Caco-2 (cell line): ENCODE measurements around the gene CNPY2. TPM values are rescaled to one million over a fixed set of nuclear protein-coding genes. Genes with fewer than 3 reads are reported as not detected.
A peak's percentile ranks its signal among the peaks of the same experiment; 100 is the strongest.
"Not testable (repeated sequence)": the region's sequence is repeated elsewhere in the genome, so short reads cannot be mapped to it uniquely, and the experiment has no call there.

Experiments used
- BruUV-seq: library from RNA; stranded (reverse); fragments of 400-500 nt; replicated peaks from 2 replicates; lab custom pipeline; 2021; lab: Mats Ljungman, UMichigan
- CTCF ChIA-PET: fragments of 300-600 bp; sonication (Branson Sonifier 250); formaldehyde crosslinking; loops from one replicate; lab custom pipeline; 2022; ENCODE audit warnings: antibody characterized with exemption; lab: Charles Lee
- POLR2A ChIA-PET: fragments of 300-600 bp; sonication (Branson Sonifier 250); formaldehyde crosslinking; loops from one replicate; lab custom pipeline; 2022; ENCODE audit warnings: antibody characterized with exemption; lab: Charles Lee
- DNase-seq, 2 experiments: peaks; one replicate each; pipeline versions ENCODE4 v3.0.0 to v3.0.0-alpha.2; 2020 to 2022
- H3K27me3 ChIP-seq: replicated peaks from 2 replicates; pipeline ENCODE4 v1.6.0; 2011; ENCODE audit warnings: low read length; ENCODE audit not compliant: control insufficient read depth, insufficient read depth
- H3K36me3 ChIP-seq: 2 replicates; pipeline ENCODE4 v1.5.1; 2011; ENCODE audit warnings: low read length; ENCODE audit not compliant: control insufficient read depth, insufficient read depth
- H3K4me1 ChIP-seq: fragments of 250-450 bp; sonication (Bioruptor Pico); 2 replicates; pipeline ENCODE4 v1.5.1; 2020; ENCODE audit warnings: mild to moderate bottlenecking
- H3K4me3 ChIP-seq: 2 replicates; pipeline ENCODE4 v1.5.1; 2011; ENCODE audit warnings: low read depth, mild to moderate bottlenecking, control low read depth, low read length
- H3K9me3 ChIP-seq: fragments of 250-450 bp; sonication (Bioruptor Pico); 2 replicates; pipeline ENCODE4 v1.5.1; 2020; ENCODE audit warnings: mild to moderate bottlenecking, moderate library complexity
- H3K27ac Mint-ChIP-seq: one replicate; pipeline ENCODE4 v1.8.0; 2022; ENCODE audit warnings: mixed read lengths; ENCODE audit not compliant: unreplicated experiment
- H3K27me3 Mint-ChIP-seq: one replicate; pipeline ENCODE4 v1.8.0; 2022; ENCODE audit warnings: mixed read lengths; ENCODE audit not compliant: insufficient read depth, unreplicated experiment
- H3K36me3 Mint-ChIP-seq: one replicate; pipeline ENCODE4 v1.8.0; 2022; ENCODE audit warnings: mild to moderate bottlenecking, mixed read lengths; ENCODE audit not compliant: insufficient read depth, unreplicated experiment
- H3K4me1 Mint-ChIP-seq: one replicate; pipeline ENCODE4 v1.8.0; 2022; ENCODE audit warnings: low read depth, mixed read lengths; ENCODE audit not compliant: unreplicated experiment
- H3K4me3 Mint-ChIP-seq: one replicate; pipeline ENCODE4 v1.8.0; 2022; ENCODE audit warnings: mild to moderate bottlenecking, moderate library complexity, mixed read lengths; ENCODE audit not compliant: unreplicated experiment
- H3K9me3 Mint-ChIP-seq: one replicate; pipeline ENCODE4 v1.8.0; 2022; ENCODE audit warnings: mixed read lengths; ENCODE audit not compliant: unreplicated experiment
- CTCF ChIP-seq, 2 experiments: fragments of 200-600 bp in 1 of 2; IDR thresholded peaks; 1 replicate in 1 of 2; 2 replicates in 1 of 2; pipeline versions ENCODE4 v1.5.1 to v1.8.0; 2011 to 2022; ENCODE audit warnings: antibody characterized with exemption in 1 of 2, control low read depth in 1 of 2, inconsistent platforms in 1 of 2, low read depth in 1 of 2, low read length in 1 of 2, mild to moderate bottlenecking in 1 of 2, moderate library complexity in 1 of 2; ENCODE audit not compliant: insufficient read depth in 1 of 2, severe bottlenecking in 1 of 2, unreplicated experiment in 1 of 2
- intact Hi-C: fragments of 100-400 bp; cut with micrococcal nuclease; formaldehyde crosslinking; loops from one replicate; pipeline ENCODE4 v1.10.0; 2022; ENCODE audit not compliant: unreplicated experiment
- total RNA-seq: library from RNA; stranded (reverse); gene quantifications from 2 replicates; pipeline ENCODE4 v1.2.3, GENCODE V29; 2022

CNPY2 gene
- total RNA-seq, 1 experiment from 2014 or later, result 204 TPM

DNA sequence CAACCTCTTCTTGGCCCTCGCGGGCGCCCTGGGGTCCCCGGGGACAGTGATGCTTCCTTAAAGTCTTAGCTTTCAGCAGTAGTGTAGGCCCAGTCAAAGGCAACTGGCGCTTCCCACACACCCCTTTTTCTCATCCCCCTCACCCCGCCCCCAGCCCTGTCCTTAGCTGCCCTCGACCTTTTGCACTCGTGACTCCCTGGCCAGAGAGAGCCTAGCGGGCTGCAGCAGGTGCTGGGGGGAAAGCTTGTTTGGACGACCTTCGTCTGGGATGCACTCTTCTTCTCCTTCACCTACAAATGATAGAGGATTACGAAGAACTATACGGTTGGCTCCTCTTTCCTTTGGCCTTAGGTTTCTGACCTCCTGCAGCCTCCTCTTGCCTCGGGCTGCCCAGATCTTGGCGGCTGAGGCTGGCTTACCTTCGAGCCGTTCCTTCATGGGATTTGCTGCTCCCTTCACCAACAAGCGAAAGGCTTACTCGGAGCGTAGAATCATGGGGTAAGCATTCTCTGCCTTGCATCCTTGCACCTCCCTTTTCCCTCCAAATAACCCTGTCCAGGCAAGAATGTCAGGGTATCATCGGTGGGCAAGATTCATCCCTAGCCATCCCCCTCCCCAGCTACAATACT is 48.2 kb downstream of the CNPY2 start:
- Mint-ChIP-seq H3K9me3 (no peaks in the 10 kb centered on the region), H3K4me3 (peak overlapping the region; percentile 83), H3K4me1 (peaks cover 6% of the 10 kb centered on the region), H3K36me3 (peaks cover 33% of the 10 kb centered on the region), H3K27me3 (no peaks in the 10 kb centered on the region), H3K27ac (peak overlapping the region; percentile 61)
- Histone ChIP-seq H3K9me3 (no peaks in the 10 kb centered on the region), H3K27me3 (no peaks in the 10 kb centered on the region), H3K4me3 (peak overlapping the region; percentile 65), H3K4me1 (peaks cover 5% of the 10 kb centered on the region), H3K36me3 (no peaks in the 10 kb centered on the region; the same call in 1 of the 2 replicates)
- intact Hi-C loops, result loop anchor here (1.0 to 2.0 kb wide), 6 partner anchors 19 to 149 kb away; partner anchors contain the start of genes CS, SLC39A5 and ZC3H10
- BruUV-seq, result no TSS peak
- DNase-seq, result peak in 1 of 2 experiments; percentile 30
- CTCF ChIA-PET, result interaction anchor here (0.6 to 2.2 kb wide), 6 partner anchors 9 to 61 kb away, joined by 3 to 13 read pairs (median 4); partner anchors contain the start of genes ANKRD52 and RNF41
- POLR2A ChIA-PET, result interaction anchor here (1.0 to 2.0 kb wide), 4 partner anchors 24 to 294 kb away, joined by 3 to 12 read pairs (median 6); partner anchors contain the start of genes RAB5B, RNF41 and STAT2
- TF ChIP-seq CTCF (IDR thresholded peaks at IDR 0.05; ENCODE audit: insufficient read depth in 1 of 2, low read depth in 1 of 2, low read length in 1 of 2, severe bottlenecking in 1 of 2, unreplicated experiment in 1 of 2), result no peak

GRCh38 chr12:56266693-56267442 is 48.9 kb downstream of the CNPY2 start, which contains the start of gene COQ10A:
Gene COQ10A (plus strand): TSS chr12:56266942. CDS start chr12:56267119, 177 bp downstream.
- POLR2A ChIA-PET, result interaction anchor here (0.5 to 2.0 kb wide), 9 partner anchors 19 to 293 kb away, joined by 3 to 12 read pairs (median 4); partner anchors contain the start of genes RAB5B, RNF41, SMARCC2 and STAT2
- TF ChIP-seq CTCF (IDR thresholded peaks at IDR 0.05; ENCODE audit: insufficient read depth in 1 of 2, low read depth in 1 of 2, low read length in 1 of 2, severe bottlenecking in 1 of 2, unreplicated experiment in 1 of 2), result peak; percentile 39 to 74
- BruUV-seq, result TSS peak; percentile 63
- Mint-ChIP-seq H3K27me3 (no peaks in the 10 kb centered on the region), H3K27ac (peak within 1 kb of the TSS; percentile 61), H3K4me1 (peaks cover 12% of the 10 kb centered on the region), H3K9me3 (peaks cover 6% of the 10 kb centered on the region), H3K4me3 (peak within 1 kb of the TSS; percentile 83), H3K36me3 (peaks cover 30% of the 10 kb centered on the region)
- Histone ChIP-seq H3K4me1 (peaks cover 12% of the 10 kb centered on the region), H3K27me3 (no peaks in the 10 kb centered on the region), H3K9me3 (no peaks in the 10 kb centered on the region), H3K36me3 (no peaks in the 10 kb centered on the region; the same call in 1 of the 2 replicates), H3K4me3 (peak within 1 kb of the TSS; percentile 65)
- DNase-seq, result peak; percentile 90 to 92
- CTCF ChIA-PET, result interaction anchor here (0.6 to 2.2 kb wide), 9 partner anchors 8 to 78 kb away, joined by 3 to 13 read pairs (median 3); partner anchors contain the start of genes ANKRD52, CNPY2, RNF41 and SMARCC2
- intact Hi-C loops, result loop anchor here (1.0 to 2.0 kb wide), 6 partner anchors 20 to 148 kb away; partner anchors contain the start of genes CS, SLC39A5 and ZC3H10

DNA sequence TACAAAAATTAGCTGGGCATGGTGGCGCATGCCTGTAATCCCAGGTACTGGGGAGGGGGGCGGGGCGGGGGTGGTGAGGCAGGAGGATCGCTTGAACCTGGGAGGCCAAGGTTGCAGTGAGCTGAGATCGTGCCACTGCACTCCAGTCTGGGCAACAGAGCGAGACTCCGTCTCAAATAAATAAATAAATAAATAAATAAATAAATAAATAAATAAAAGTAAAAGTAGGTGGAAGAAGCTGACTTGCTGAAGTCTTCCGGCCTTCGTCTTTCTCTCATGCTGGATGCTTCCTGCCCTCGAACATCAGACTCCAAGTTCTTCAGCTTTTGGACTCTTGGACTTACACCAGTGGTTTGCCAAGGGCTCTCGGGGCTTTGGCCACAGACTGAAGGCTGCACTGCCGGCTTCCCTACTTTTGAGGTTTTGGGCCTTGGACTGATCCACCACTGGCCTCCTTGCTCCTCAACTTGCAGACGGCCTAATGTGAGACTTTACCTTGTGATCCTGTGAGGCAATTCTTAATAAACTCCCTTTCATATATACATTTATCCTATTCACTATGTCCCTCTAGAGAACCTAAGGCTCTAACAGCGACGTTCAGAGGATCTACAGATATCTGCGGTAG is 49.6 kb downstream of the CNPY2 start:
- CTCF ChIA-PET, result interaction anchor here (0.6 to 2.2 kb wide), 8 partner anchors 8 to 77 kb away, joined by 3 to 13 read pairs (median 4); partner anchors contain the start of genes ANKRD52, CNPY2, RNF41 and SMARCC2
- peaks cover 19% of the 10 kb centered on the region for H3K4me1 ChIP-seq
- intact Hi-C loops, result loop anchor here (2.0 kb wide), 5 partner anchors 21 to 147 kb away; partner anchors contain the start of genes CS, SLC39A5 and ZC3H10
- Mint-ChIP-seq H3K27ac (peak overlapping the region; percentile 61), H3K36me3 (peaks cover 30% of the 10 kb centered on the region), H3K4me1 (peaks cover 18% of the 10 kb centered on the region), H3K4me3 (peak overlapping the region; percentile 83)
- not testable (repeated sequence) for DNase-seq, BruUV-seq, H3K9me3 Mint-ChIP-seq, H3K27me3 ChIP-seq, H3K9me3 ChIP-seq, H3K27me3 Mint-ChIP-seq, H3K36me3 ChIP-seq
- H3K4me3 ChIP-seq, result peak overlapping the region; percentile 65
- POLR2A ChIA-PET, result interaction anchor here (0.5 to 2.0 kb wide), 8 partner anchors 19 to 102 kb away, joined by 3 to 12 read pairs (median 4); partner anchors contain the start of genes RNF41, SMARCC2 and STAT2

DNA sequence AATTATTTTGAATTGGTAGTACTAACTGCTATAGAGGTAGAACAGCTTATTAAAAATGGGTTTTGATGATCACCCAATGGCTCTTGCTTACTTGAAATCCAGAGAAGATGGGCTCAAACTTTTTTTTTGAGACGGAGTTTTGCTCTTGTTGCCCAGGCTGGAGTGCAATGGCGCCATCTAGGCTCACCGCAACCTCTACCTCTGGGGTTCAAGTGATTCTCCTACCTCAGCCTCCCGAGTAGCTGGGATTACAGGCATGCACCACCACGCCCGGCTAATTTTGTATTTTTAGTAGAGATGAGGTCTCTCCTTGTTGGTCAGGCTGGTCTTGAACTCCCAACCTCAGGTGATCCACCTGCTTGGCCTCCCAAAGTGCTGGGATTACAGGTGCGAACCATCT is 52.8 kb downstream of the CNPY2 start:
- H3K4me3 Mint-ChIP-seq, H3K36me3 ChIP-seq, POLR2A ChIA-PET, H3K27ac Mint-ChIP-seq, H3K9me3 ChIP-seq, H3K27me3 Mint-ChIP-seq, H3K4me3 ChIP-seq, H3K36me3 Mint-ChIP-seq, BruUV-seq, H3K27me3 ChIP-seq, H3K9me3 Mint-ChIP-seq, intact Hi-C loops, DNase-seq: not testable (repeated sequence)
- peaks cover 31% of the 10 kb centered on the region for H3K4me1 ChIP-seq
- CTCF ChIA-PET, result interaction anchor here (0.7 kb wide), 1 partner anchor 32 kb away, joined by 3 read pairs; no protein-coding TSS in a partner anchor
- H3K4me1 Mint-ChIP-seq, result peaks cover 33% of the 10 kb centered on the region
